ENCODE measurements around the gene GLYAT.

The GLYAT gene

GRCh38 chr11:58727415-58727797 is 4.3 kb downstream of the GLYAT start:
- H3K27me3 ChIP-seq (ENCODE audit: insufficient read depth, poor library complexity, severe bottlenecking), result no peaks in the 10 kb centered on the region
- peak overlapping the region; percentile 38 for H3K27ac ChIP-seq (replicated peaks)
- DNase-seq (ENCODE audit: low read depth in 1 of 2, low spot score in 1 of 2), result no peak
- H3K4me3 ChIP-seq (replicated peaks; ENCODE audit: insufficient read depth, low read length), result no peak overlapping the region
- no peak for TF ChIP-seq POLR2AphosphoS5 (IDR thresholded peaks at IDR 0.05; ENCODE audit: low read depth)
- TF ChIP-seq CTCF (IDR thresholded peaks at IDR 0.05; ENCODE audit: insufficient read depth, low read length), result no peak
- TF ChIP-seq SPI1 (IDR thresholded peaks at IDR 0.05; ENCODE audit: borderline replicate concordance, low read depth), result no peak
- no peak for TF ChIP-seq GABPA (IDR thresholded peaks at IDR 0.05; ENCODE audit: low read depth)
- no peak for TF ChIP-seq REST (IDR thresholded peaks at IDR 0.05; ENCODE audit: insufficient replicate concordance, low read depth)

GRCh38 chr11:58726737-58727414 is 4.9 kb downstream of the GLYAT start:
- Histone ChIP-seq H3K27me3 (ENCODE audit: insufficient read depth, poor library complexity, severe bottlenecking) (no peaks in the 10 kb centered on the region), H3K27ac (replicated peaks) (peak overlapping the region; percentile 38), H3K4me3 (replicated peaks; ENCODE audit: insufficient read depth, low read length) (no peak overlapping the region)
- peak; percentile 78 for TF ChIP-seq SPI1 (IDR thresholded peaks at IDR 0.05; ENCODE audit: borderline replicate concordance, low read depth)
- TF ChIP-seq POLR2AphosphoS5 (IDR thresholded peaks at IDR 0.05; ENCODE audit: low read depth), result no peak
- peak; percentile 19 to 35 for DNase-seq (ENCODE audit: low read depth in 1 of 2, low spot score in 1 of 2)

GRCh38 chr11:58719406-58720117 is 12.2 kb downstream of the GLYAT start:
- H3K27ac ChIP-seq (replicated peaks), result no peak overlapping the region
- no peaks in the 10 kb centered on the region for H3K27me3 ChIP-seq (ENCODE audit: insufficient read depth, poor library complexity, severe bottlenecking)
- TF ChIP-seq REST (IDR thresholded peaks at IDR 0.05; ENCODE audit: insufficient replicate concordance, low read depth) (no peak), CTCF (IDR thresholded peaks at IDR 0.05; ENCODE audit: insufficient read depth, low read length) (no peak), GABPA (IDR thresholded peaks at IDR 0.05; ENCODE audit: low read depth) (no peak), SPI1 (IDR thresholded peaks at IDR 0.05; ENCODE audit: borderline replicate concordance, low read depth) (no peak), POLR2AphosphoS5 (IDR thresholded peaks at IDR 0.05; ENCODE audit: low read depth) (no peak)
- H3K4me3 ChIP-seq (replicated peaks; ENCODE audit: insufficient read depth, low read length), result no peak overlapping the region
- no peak for DNase-seq (ENCODE audit: low read depth in 1 of 2, low spot score in 1 of 2)

- TF ChIP-seq SPI1 (IDR thresholded peaks at IDR 0.05; ENCODE audit: borderline replicate concordance, low read depth), result no peak
- no peak for TF ChIP-seq POLR2AphosphoS5 (IDR thresholded peaks at IDR 0.05; ENCODE audit: low read depth)
- no peak for TF ChIP-seq REST (IDR thresholded peaks at IDR 0.05; ENCODE audit: insufficient replicate concordance, low read depth)
- no peak for TF ChIP-seq GABPA (IDR thresholded peaks at IDR 0.05; ENCODE audit: low read depth)
- TF ChIP-seq CTCF (IDR thresholded peaks at IDR 0.05; ENCODE audit: insufficient read depth, low read length), result no peak
- Histone ChIP-seq H3K27me3 (ENCODE audit: insufficient read depth, poor library complexity, severe bottlenecking) (no peaks in the 10 kb centered on the region), H3K27ac (replicated peaks) (no peak overlapping the region), H3K4me3 (replicated peaks; ENCODE audit: insufficient read depth, low read length) (no peak overlapping the region)
- no peak for DNase-seq (ENCODE audit: low read depth in 1 of 2, low spot score in 1 of 2)
These were observed 19.2 kb downstream of the GLYAT start for GRCh38 chr11:58712531-58712930.
